Suprapubic skin (tissue), 4 donors: ENCODE results near the gene TUBB4B. TPM values are rescaled to one million over a fixed set of nuclear protein-coding genes. Genes with fewer than 3 reads are reported as not detected.

Experiments used
- DNase-seq, 2 donors: peaks; one replicate each; pipeline ENCODE4 v3.0.0-alpha.2; 2019; ENCODE audit warnings: low spot score in 2 of 2
- H3K27ac ChIP-seq: fragments of 200-600 bp; sonication (generic); one replicate; pipeline ENCODE4 v1.5.1; 2019
- H3K27me3 ChIP-seq: fragments of 200-600 bp; sonication (generic); one replicate; pipeline ENCODE4 v1.5.1; 2019
- H3K36me3 ChIP-seq: fragments of 200-600 bp; sonication (generic); one replicate; pipeline ENCODE4 v1.5.1; 2019
- H3K4me1 ChIP-seq: fragments of 200-600 bp; sonication (generic); one replicate; pipeline ENCODE4 v1.5.1; 2019
- H3K4me3 ChIP-seq: fragments of 200-600 bp; sonication (generic); one replicate; pipeline ENCODE4 v1.5.1; 2019; ENCODE audit warnings: mild to moderate bottlenecking
- H3K9me3 ChIP-seq: fragments of 200-600 bp; sonication (generic); one replicate; pipeline ENCODE4 v1.5.1; 2019
- CTCF ChIP-seq, 2 donors: fragments of 200-600 bp in 1 of 2; fragments of 450-650 bp in 1 of 2; sonication (generic) in 1 of 2; IDR thresholded peaks; one replicate each; pipeline ENCODE4 v1.5.1; 2016 to 2019; ENCODE audit warnings: antibody characterized with exemption in 2 of 2, mild to moderate bottlenecking in 1 of 2, moderate library complexity in 1 of 2
- EP300 ChIP-seq: sonication (generic); formaldehyde crosslinking; IDR thresholded peaks from one replicate; pipeline ENCODE4 v1.6.1; 2017; ENCODE audit warnings: antibody characterized with exemption
- POLR2A ChIP-seq, 2 donors: fragments of 450-650 bp; IDR thresholded peaks; one replicate each; pipeline ENCODE4 v1.6.1; 2017; ENCODE audit warnings: antibody characterized with exemption in 2 of 2, mild to moderate bottlenecking in 2 of 2, moderate library complexity in 2 of 2
- POLR2AphosphoS5 ChIP-seq, 3 donors: sonication (generic); formaldehyde crosslinking; IDR thresholded peaks; one replicate each; pipeline ENCODE4 v1.6.1; 2017; ENCODE audit warnings: antibody characterized with exemption in 3 of 3
- WGBS: methylation state at CpG from one replicate; pipeline ENCODE4 v1.1.5; 2018; 5-methylcytosine and 5-hydroxymethylcytosine counted together
- total RNA-seq, 4 donors: library from RNA; depleted of rRNA; stranded (reverse); fragments of >200 nt; gene quantifications; one replicate each; pipeline ENCODE4 v1.1.0, GENCODE V29; 2016

Gene TUBB4B
- total RNA-seq, 4 donors from 2014 or later, result 225 to 708 (median 639) TPM

DNA sequence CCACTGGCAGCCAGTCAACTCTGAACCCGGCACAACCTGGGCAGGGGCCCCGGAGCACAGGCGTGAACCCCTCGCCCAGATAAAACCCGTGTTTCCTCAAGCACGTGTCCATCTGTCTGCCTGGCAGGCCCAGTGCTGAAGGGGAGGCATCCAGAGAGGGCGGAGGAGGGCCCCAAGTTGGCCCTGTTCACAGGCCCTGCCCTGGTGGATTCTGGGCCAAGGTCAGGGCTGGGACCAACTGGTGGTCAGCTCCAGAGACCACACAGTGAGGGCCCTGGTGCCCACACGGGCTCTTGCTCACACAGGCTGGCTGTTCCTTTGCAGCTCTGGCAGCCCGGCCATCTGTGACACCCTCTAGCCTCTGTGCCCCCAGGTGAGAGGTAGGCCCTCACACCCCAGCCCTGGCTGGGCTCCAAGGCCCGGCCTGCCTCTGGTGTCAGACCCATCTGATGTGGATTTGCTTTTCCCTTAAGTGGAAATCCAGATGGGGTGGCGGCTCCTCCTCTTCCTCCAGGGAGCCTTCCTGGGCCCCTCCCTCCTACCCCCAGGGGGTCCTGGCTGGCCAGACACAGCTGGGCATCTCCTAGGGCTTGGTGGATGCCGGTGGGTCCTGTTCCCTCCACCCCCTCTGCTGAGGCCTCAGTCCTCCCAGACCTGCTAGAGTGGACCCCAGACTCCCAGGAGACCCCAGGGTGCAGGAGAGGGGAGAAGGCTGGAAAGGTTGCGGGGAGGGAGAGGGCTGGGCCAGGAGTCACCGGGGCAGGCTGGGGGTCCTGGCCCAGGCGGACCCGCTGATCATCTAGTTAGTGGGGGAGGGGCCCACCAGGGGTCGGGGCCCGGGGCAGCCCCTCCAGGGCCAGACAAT, 9.5 kb downstream of the TUBB4B start:
- DNase-seq, result no peak
- TF ChIP-seq EP300 (no peak), CTCF (IDR thresholded peaks at IDR 0.05) (no peak), POLR2AphosphoS5 (IDR thresholded peaks at IDR 0.05) (no peak), POLR2A (IDR thresholded peaks at IDR 0.05) (no peak)
- Histone ChIP-seq H3K4me3 (no peak overlapping the region), H3K27ac (no peak overlapping the region), H3K9me3 (no peaks in the 10 kb centered on the region), H3K4me1 (peaks cover 15% of the 10 kb centered on the region), H3K36me3 (no peaks in the 10 kb centered on the region), H3K27me3 (no peaks in the 10 kb centered on the region)
- 61% methylated on average over 5 of the region's 18 CpGs for WGBS

- H3K4me3 ChIP-seq, result no peak within 1 kb of the TSS
- WGBS, result 62% methylated on average over 4 of the region's 4 CpGs
- H3K9me3 ChIP-seq, result no peaks in the 10 kb centered on the region
- no peaks in the 10 kb centered on the region for H3K36me3 ChIP-seq
- H3K4me1 ChIP-seq, result peaks cover 18% of the 10 kb centered on the region
- no peaks in the 10 kb centered on the region for H3K27me3 ChIP-seq
- no peak within 1 kb of the TSS for H3K27ac ChIP-seq
- DNase-seq, result no peak
- TF ChIP-seq POLR2AphosphoS5 (IDR thresholded peaks at IDR 0.05), result no peak
- TF ChIP-seq POLR2A (IDR thresholded peaks at IDR 0.05), result no peak
- TF ChIP-seq CTCF (IDR thresholded peaks at IDR 0.05), result no peak
- no peak for TF ChIP-seq EP300
Measured at GRCh38 chr9:137251194-137251461, 10.0 kb downstream of the TUBB4B start, which contains the start of gene STPG3. Gene STPG3, plus strand, starts transcription at chr9:137251286. Its CDS starts 1 bp downstream, at chr9:137251287.

DNA sequence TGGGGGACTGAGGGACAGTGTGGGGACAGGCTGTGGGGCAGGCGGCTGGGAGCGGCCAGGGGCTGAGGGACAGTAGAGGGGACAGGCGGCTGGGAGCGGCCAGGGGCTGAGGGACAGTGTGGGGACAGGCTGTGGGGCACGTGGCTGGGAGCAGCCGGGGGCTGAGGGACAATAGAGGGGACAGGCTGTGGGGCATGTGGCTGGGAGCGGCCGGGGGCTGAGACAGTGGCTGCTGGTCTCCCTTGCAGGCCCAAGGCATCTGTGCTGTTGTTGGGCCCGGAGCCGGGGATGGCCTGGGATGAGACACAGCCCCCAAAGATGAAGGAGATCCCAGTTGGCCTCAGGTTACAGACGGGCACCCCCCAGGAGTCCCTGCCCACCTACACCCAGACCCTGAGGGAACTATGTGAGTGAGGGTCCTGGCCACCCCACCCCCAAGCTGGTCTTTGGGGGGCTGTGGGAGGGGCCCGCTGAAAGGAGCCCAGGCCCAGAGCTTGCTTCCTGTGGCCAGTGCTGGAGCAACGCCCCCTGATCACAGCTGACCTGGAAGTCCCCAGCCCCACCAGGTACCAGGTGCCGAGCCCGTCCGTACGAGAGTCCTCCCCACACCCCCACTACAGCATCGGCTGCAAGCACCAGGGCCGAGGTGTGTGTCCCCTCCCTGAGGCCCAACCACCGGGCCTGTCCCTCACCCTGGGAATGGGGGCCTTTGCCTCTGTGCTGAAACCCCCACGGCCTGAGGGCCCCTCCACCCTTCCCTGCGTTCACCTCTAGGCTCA, 10.6 kb downstream of the TUBB4B start:
- WGBS, result 88% methylated on average over 19 of the region's 22 CpGs
- peaks cover 23% of the 10 kb centered on the region for H3K4me1 ChIP-seq
- no peak overlapping the region for H3K27ac ChIP-seq
- no peaks in the 10 kb centered on the region for H3K27me3 ChIP-seq
- DNase-seq, result no peak
- TF ChIP-seq EP300 (no peak), POLR2AphosphoS5 (IDR thresholded peaks at IDR 0.05) (no peak), POLR2A (IDR thresholded peaks at IDR 0.05) (no peak), CTCF (IDR thresholded peaks at IDR 0.05) (no peak)
- no peak overlapping the region for H3K4me3 ChIP-seq
- H3K9me3 ChIP-seq, result no peaks in the 10 kb centered on the region
- peaks cover 2% of the 10 kb centered on the region for H3K36me3 ChIP-seq

GRCh38 chr9:137252555-137253506, 11.7 kb downstream of the TUBB4B start:
- Histone ChIP-seq H3K9me3 (no peaks in the 10 kb centered on the region), H3K36me3 (peaks cover 10% of the 10 kb centered on the region), H3K4me3 (no peak overlapping the region), H3K27ac (no peak overlapping the region), H3K4me1 (peaks cover 29% of the 10 kb centered on the region), H3K27me3 (no peaks in the 10 kb centered on the region)
- 90% methylated on average over 25 of the region's 35 CpGs for WGBS
- TF ChIP-seq POLR2AphosphoS5 (IDR thresholded peaks at IDR 0.05), result no peak
- TF ChIP-seq EP300, result no peak
- TF ChIP-seq POLR2A (IDR thresholded peaks at IDR 0.05), result no peak
- no peak for TF ChIP-seq CTCF (IDR thresholded peaks at IDR 0.05)
- DNase-seq, result no peak
